Activated CD4-positive, alpha-beta T cell treated with anti-CD3 and anti-CD28 coated beads, Interleukin-2, amount 10 ng/mL, durations not matched to agents 24 days and 14 days (primary cell): Measurements from ENCODE around the gene TBC1D4. TPM values are rescaled to one million over a fixed set of nuclear protein-coding genes. Genes with fewer than 3 reads are reported as not detected.
A peak's percentile ranks its signal among the peaks of the same experiment; 100 is the strongest.
"Not testable (repeated sequence)": the region's sequence is repeated elsewhere in the genome, so short reads cannot be mapped to it uniquely, and the experiment has no call there.

Experiments used
- DNase-seq: peaks from one replicate; pipeline ENCODE4 v3.0.0; 2022
- H3K27ac Mint-ChIP-seq: one replicate; pipeline ENCODE4 v1.8.0; 2022; ENCODE audit warnings: mild to moderate bottlenecking, mixed read lengths
- H3K27me3 Mint-ChIP-seq: one replicate; pipeline ENCODE4 v1.8.0; 2022; ENCODE audit warnings: mixed read lengths
- H3K36me3 Mint-ChIP-seq: one replicate; pipeline ENCODE4 v1.8.0; 2022; ENCODE audit warnings: low read depth, mild to moderate bottlenecking, mixed read lengths
- H3K4me1 Mint-ChIP-seq: one replicate; pipeline ENCODE4 v1.8.0; 2021; ENCODE audit warnings: mixed read lengths
- H3K4me3 Mint-ChIP-seq: one replicate; pipeline ENCODE4 v1.8.0; 2022; ENCODE audit warnings: mild to moderate bottlenecking, moderate library complexity, mixed read lengths
- H3K9me3 Mint-ChIP-seq: one replicate; pipeline ENCODE4 v1.8.0; 2021; ENCODE audit warnings: mixed read lengths
- intact Hi-C: fragments of 100-400 bp; cut with micrococcal nuclease; formaldehyde crosslinking; loops from one replicate; pipeline ENCODE4 v1.15.1; 2023
- total RNA-seq: library from RNA; stranded (reverse); gene quantifications from 2 replicates; pipeline ENCODE4 v1.2.3, GENCODE V29; 2022

TBC1D4 gene
- total RNA-seq, 1 donor from 2014 or later = 77.0 TPM

DNA sequence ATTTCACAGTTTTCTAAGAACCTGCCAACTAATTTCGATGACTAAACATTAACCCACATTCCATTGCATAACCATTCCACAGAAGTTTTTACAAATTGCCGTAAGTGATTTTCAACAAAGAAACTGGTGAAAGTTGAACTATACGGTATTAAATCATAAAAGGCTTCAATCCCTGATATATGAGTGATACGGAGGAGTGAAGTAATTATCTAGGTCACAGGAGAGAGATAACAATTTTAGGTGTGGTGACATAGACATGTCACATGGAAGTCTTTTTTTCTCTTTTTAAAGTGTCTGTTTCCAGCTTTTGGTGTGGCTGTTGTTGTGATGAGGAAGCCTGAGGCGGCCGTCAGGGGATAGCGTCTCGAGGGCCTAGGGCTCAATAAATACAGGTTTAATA lies 29.4 kb downstream of the TBC1D4 start:
- Mint-ChIP-seq H3K4me3 (no peak overlapping the region), H3K36me3 (no peaks in the 10 kb centered on the region), H3K4me1 (no peaks in the 10 kb centered on the region), H3K27me3 (peaks cover 7% of the 10 kb centered on the region), H3K27ac (no peak overlapping the region), H3K9me3 (no peaks in the 10 kb centered on the region)
- intact Hi-C loops = no loop called here
- DNase-seq = no peak

- Mint-ChIP-seq H3K9me3 (no peaks in the 10 kb centered on the region), H3K36me3 (no peaks in the 10 kb centered on the region), H3K4me3 (no peak overlapping the region), H3K27me3 (peaks cover 4% of the 10 kb centered on the region), H3K27ac (no peak overlapping the region), H3K4me1 (no peaks in the 10 kb centered on the region)
- DNase-seq = no peak
- intact Hi-C loops = no loop called here
Observed at GRCh38 chr13:75447493-75447892, 34.5 kb downstream of the TBC1D4 start.

DNA sequence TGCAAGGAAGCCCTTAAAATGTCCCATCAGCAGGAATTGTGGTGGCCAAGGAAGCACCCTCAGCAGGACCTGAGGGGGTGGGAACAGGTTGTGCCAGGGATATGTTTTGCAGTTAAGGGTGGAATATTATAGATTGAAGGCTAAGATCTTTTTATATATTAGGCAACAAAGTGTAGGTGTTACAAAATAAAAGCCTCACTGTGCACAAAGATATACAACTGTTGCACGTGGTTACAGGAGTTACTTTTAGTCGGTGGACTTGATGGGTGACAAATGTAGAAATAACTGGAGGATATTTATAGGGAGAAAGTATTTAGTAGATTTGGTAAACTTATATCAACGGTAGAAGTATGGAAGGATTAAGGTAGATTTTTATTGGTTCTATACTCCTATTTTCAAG lies 35.1 kb downstream of the TBC1D4 start:
- H3K4me1 Mint-ChIP-seq = no peaks in the 10 kb centered on the region
- intact Hi-C loops = no loop called here
- no peak overlapping the region for H3K4me3 Mint-ChIP-seq
- H3K9me3 Mint-ChIP-seq = no peaks in the 10 kb centered on the region
- peaks cover 4% of the 10 kb centered on the region for H3K27me3 Mint-ChIP-seq
- H3K36me3 Mint-ChIP-seq = no peaks in the 10 kb centered on the region
- H3K27ac Mint-ChIP-seq = no peak overlapping the region
- no peak for DNase-seq

DNA sequence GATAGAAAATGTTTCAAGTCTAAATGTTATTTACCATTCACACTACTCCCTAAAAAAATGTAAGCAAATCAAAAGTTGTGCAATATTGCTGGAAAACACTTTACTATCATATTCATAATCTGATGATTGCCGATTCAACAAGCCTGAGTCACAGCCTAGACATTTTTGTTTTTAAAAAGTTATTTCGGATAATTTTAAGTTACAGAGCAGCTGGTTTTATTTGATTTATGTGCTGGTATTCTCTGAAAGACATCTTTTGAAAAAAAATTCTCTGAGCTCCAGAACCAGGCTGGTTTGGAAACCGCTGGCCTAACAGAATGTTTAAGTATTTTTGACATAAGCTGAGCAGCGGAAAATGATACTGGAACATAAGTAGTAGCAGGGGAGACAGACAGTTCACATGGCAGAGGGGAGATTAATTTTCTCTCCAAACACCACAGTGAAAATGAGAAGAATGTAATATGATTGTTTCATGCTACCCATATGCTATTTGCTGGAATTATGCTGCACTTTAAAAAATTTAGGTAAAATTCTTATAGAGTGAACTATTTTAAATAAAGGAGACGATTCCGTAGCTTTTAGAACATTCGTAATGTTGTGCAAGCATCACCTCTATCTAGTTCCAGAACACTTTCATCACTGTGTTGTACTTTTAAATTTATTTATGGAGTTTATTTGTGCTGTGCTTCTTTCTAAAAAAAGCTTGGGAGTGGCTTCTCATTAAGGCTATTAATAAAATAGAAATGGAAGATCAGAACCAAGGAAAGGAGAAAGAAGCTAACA lies 36.1 kb downstream of the TBC1D4 start:
- Mint-ChIP-seq H3K36me3 (no peaks in the 10 kb centered on the region), H3K4me3 (no peak overlapping the region), H3K4me1 (no peaks in the 10 kb centered on the region), H3K27ac (no peak overlapping the region), H3K27me3 (peaks cover 4% of the 10 kb centered on the region), H3K9me3 (no peaks in the 10 kb centered on the region)
- intact Hi-C loops = no loop called here
- DNase-seq = no peak

- Mint-ChIP-seq H3K4me3 (no peak overlapping the region), H3K36me3 (no peaks in the 10 kb centered on the region), H3K4me1 (no peaks in the 10 kb centered on the region), H3K27me3 (peaks cover 6% of the 10 kb centered on the region), H3K9me3 (no peaks in the 10 kb centered on the region), H3K27ac (no peak overlapping the region)
- intact Hi-C loops = no loop called here
- DNase-seq = no peak
Observed at GRCh38 chr13:75444016-75444415, 38.0 kb downstream of the TBC1D4 start.

- H3K27me3 Mint-ChIP-seq = peaks cover 6% of the 10 kb centered on the region
- H3K9me3 Mint-ChIP-seq = no peaks in the 10 kb centered on the region
- H3K4me1 Mint-ChIP-seq = no peaks in the 10 kb centered on the region
- no peak overlapping the region for H3K4me3 Mint-ChIP-seq
- DNase-seq = no peak
- intact Hi-C loops = no loop called here
- no peak overlapping the region for H3K27ac Mint-ChIP-seq
- H3K36me3 Mint-ChIP-seq = no peaks in the 10 kb centered on the region
Observed at GRCh38 chr13:75443356-75443958, 38.5 kb downstream of the TBC1D4 start.

- Mint-ChIP-seq H3K4me3 (no peak overlapping the region), H3K27ac (no peak overlapping the region), H3K4me1 (no peaks in the 10 kb centered on the region), H3K9me3 (no peaks in the 10 kb centered on the region), H3K36me3 (no peaks in the 10 kb centered on the region), H3K27me3 (peaks cover 8% of the 10 kb centered on the region)
- intact Hi-C loops = no loop called here
- no peak for DNase-seq
Observed at GRCh38 chr13:75442736-75443234, 39.2 kb downstream of the TBC1D4 start.

GRCh38 chr13:75440100-75440499 lies 41.9 kb downstream of the TBC1D4 start:
- no peaks in the 10 kb centered on the region for H3K36me3 Mint-ChIP-seq
- H3K4me3 Mint-ChIP-seq = no peak overlapping the region
- peak overlapping the region; percentile 25 for H3K27ac Mint-ChIP-seq
- no peak for DNase-seq
- no peaks in the 10 kb centered on the region for H3K9me3 Mint-ChIP-seq
- intact Hi-C loops = no loop called here
- no peaks in the 10 kb centered on the region for H3K4me1 Mint-ChIP-seq
- peaks cover 8% of the 10 kb centered on the region for H3K27me3 Mint-ChIP-seq

- no peak for DNase-seq
- Mint-ChIP-seq H3K27me3 (peaks cover 5% of the 10 kb centered on the region), H3K36me3 (no peaks in the 10 kb centered on the region), H3K4me1 (no peaks in the 10 kb centered on the region), H3K27ac (no peak overlapping the region), H3K9me3 (peaks cover 5% of the 10 kb centered on the region), H3K4me3 (no peak overlapping the region)
- intact Hi-C loops = no loop called here
Observed at GRCh38 chr13:75437582-75438318, 44.2 kb downstream of the TBC1D4 start.

- H3K4me3 Mint-ChIP-seq, H3K27ac Mint-ChIP-seq, DNase-seq, H3K27me3 Mint-ChIP-seq, intact Hi-C loops, H3K4me1 Mint-ChIP-seq, H3K9me3 Mint-ChIP-seq, H3K36me3 Mint-ChIP-seq: not testable (repeated sequence)
Observed at GRCh38 chr13:75434126-75434525, 47.8 kb downstream of the TBC1D4 start.

- Mint-ChIP-seq H3K9me3 (peaks cover 5% of the 10 kb centered on the region), H3K27ac (no peak overlapping the region), H3K27me3 (peaks cover 7% of the 10 kb centered on the region), H3K4me1 (no peaks in the 10 kb centered on the region), H3K4me3 (no peak overlapping the region), H3K36me3 (no peaks in the 10 kb centered on the region)
- intact Hi-C loops = no loop called here
- DNase-seq = no peak
Observed at GRCh38 chr13:75432811-75433244, 49.1 kb downstream of the TBC1D4 start.

GRCh38 chr13:75432045-75432444 lies 49.9 kb downstream of the TBC1D4 start:
- H3K27ac Mint-ChIP-seq = no peak overlapping the region
- H3K9me3 Mint-ChIP-seq = peaks cover 5% of the 10 kb centered on the region
- no peaks in the 10 kb centered on the region for H3K4me1 Mint-ChIP-seq
- no peaks in the 10 kb centered on the region for H3K36me3 Mint-ChIP-seq
- no peak for DNase-seq
- intact Hi-C loops = no loop called here
- H3K4me3 Mint-ChIP-seq = no peak overlapping the region
- H3K27me3 Mint-ChIP-seq = peaks cover 6% of the 10 kb centered on the region

DNA sequence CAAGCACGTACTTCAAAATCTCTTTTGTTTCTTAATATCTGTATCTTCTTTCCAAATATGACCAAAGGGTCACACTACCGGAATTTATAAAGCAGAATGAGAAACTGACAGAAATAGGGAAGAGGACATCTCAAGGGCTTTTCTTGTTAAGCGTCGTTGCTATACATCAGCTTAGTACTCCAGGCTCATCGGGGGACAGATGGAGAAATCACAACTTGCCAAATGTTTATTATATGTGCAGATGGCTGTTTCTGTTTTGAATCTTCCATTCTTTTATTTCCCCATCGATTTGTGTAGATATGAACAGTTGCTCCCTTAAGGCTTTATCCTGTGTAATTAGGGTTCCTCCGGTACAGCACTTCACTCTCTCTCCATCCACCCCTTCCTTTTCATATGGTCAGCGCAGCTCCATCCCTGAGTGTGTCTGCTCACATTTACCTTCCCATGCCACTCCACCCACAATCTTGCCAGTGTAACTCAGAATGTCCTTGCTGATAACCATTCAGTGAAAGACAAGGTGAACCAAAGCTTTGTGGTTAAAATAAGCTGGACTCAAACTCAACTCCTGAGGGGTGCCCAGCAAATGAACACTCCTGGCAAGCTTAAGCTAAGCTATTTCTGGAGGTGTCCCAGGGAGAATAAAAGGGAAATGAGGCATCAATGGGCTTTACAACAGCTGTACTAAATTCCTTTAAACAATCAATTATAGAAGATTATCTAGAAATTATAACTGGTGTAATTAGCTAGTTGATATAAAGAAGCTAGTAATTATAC lies 51.3 kb downstream of the TBC1D4 start:
- peaks cover 5% of the 10 kb centered on the region for H3K9me3 Mint-ChIP-seq
- H3K36me3 Mint-ChIP-seq = no peaks in the 10 kb centered on the region
- no peak for DNase-seq
- intact Hi-C loops = no loop called here
- no peaks in the 10 kb centered on the region for H3K4me1 Mint-ChIP-seq
- no peak overlapping the region for H3K27ac Mint-ChIP-seq
- H3K4me3 Mint-ChIP-seq = no peak overlapping the region
- peaks cover 6% of the 10 kb centered on the region for H3K27me3 Mint-ChIP-seq
